HEK293 (cell line): Measurements from ENCODE around the gene MAP3K9.

Source experiments
- CTCF ChIA-PET: fragments of 350-600 bp; formaldehyde crosslinking; extraction: SDS; loops from one replicate; lab custom pipeline; 2021; ENCODE audit warnings: antibody characterized with exemption; lab: Yijun Ruan, JAX
- POLR2A ChIA-PET: fragments of 300-600 bp; formaldehyde crosslinking; extraction: SDS; loops from one replicate; lab custom pipeline; 2020; ENCODE audit warnings: antibody characterized with exemption, inconsistent platforms; lab: Yijun Ruan, JAX
- H3K27ac ChIP-seq: fragments of 200-500 bp; sonication (Bioruptor generic); 2 replicates; pipeline ENCODE4 v1.5.1; 2014; ENCODE audit warnings: low read depth, low read length, control low read depth, inconsistent platforms; ENCODE audit errors: extremely low read depth
- H3K36me3 ChIP-seq, 2 experiments: fragments of 200-500 bp in 1 of 2; sonication (Bioruptor generic) in 1 of 2; 1 replicate in 1 of 2; 2 replicates in 1 of 2; pipeline ENCODE4 v1.5.1; 2014 to 2017; ENCODE audit warnings: inconsistent platforms in 2 of 2, low read length in 2 of 2; ENCODE audit not compliant: control insufficient read depth in 2 of 2, insufficient read depth in 1 of 2
- H3K4me1 ChIP-seq: fragments of 200-500 bp; sonication (Bioruptor generic); 2 replicates; pipeline ENCODE4 v1.5.1; 2014; ENCODE audit warnings: mild to moderate bottlenecking, low read length, inconsistent platforms; ENCODE audit not compliant: control insufficient read depth, insufficient read depth
- H3K4me3 ChIP-seq: 2 replicates; pipeline ENCODE4 v1.5.1; 2011; ENCODE audit warnings: low read depth, mild to moderate bottlenecking, control low read depth, low read length, moderate library complexity
- H3K9me3 ChIP-seq: fragments of 200-500 bp; sonication (Bioruptor generic); 2 replicates; pipeline ENCODE4 v1.5.1; 2014; ENCODE audit warnings: low read depth, low read length, inconsistent platforms; ENCODE audit not compliant: control insufficient read depth, insufficient read depth
- ATF2 ChIP-seq: fragments of 450-650 bp; formaldehyde crosslinking; IDR thresholded peaks from 2 replicates; pipeline ENCODE4 v1.5.1; 2016; ENCODE audit warnings: missing biosample characterization, missing genetic modification characterization, low read depth
- EGR2 ChIP-seq: fragments of 450-650 bp; formaldehyde crosslinking; IDR thresholded peaks from 2 replicates; pipeline ENCODE4 v1.5.1; 2016; ENCODE audit warnings: low read depth, missing biosample characterization, missing genetic modification characterization
- GLIS1 ChIP-seq: fragments of 450-650 bp; formaldehyde crosslinking; IDR thresholded peaks from 2 replicates; pipeline ENCODE4 v1.5.1; 2016; ENCODE audit warnings: missing biosample characterization, missing genetic modification characterization
- KLF1 ChIP-seq: fragments of 450-650 bp; formaldehyde crosslinking; IDR thresholded peaks from 2 replicates; pipeline ENCODE4 v1.5.1; 2016; ENCODE audit warnings: missing biosample characterization, missing genetic modification characterization
- RBAK ChIP-seq: fragments of 450-650 bp; formaldehyde crosslinking; IDR thresholded peaks from 2 replicates; pipeline ENCODE4 v1.5.1; 2016; ENCODE audit warnings: missing biosample characterization, missing genetic modification characterization
- TSHZ1 ChIP-seq: fragments of 450-650 bp; formaldehyde crosslinking; IDR thresholded peaks from 2 replicates; pipeline ENCODE4 v1.5.1; 2016; ENCODE audit warnings: missing biosample characterization, missing genetic modification characterization, borderline replicate concordance
- ZBTB17 ChIP-seq: fragments of 450-650 bp; formaldehyde crosslinking; IDR thresholded peaks from 2 replicates; pipeline ENCODE4 v1.5.1; 2016; ENCODE audit warnings: missing biosample characterization, missing genetic modification characterization
- ZBTB21 ChIP-seq: fragments of 450-650 bp; formaldehyde crosslinking; IDR thresholded peaks from 2 replicates; pipeline ENCODE4 v1.5.1; 2017; ENCODE audit warnings: missing biosample characterization, missing genetic modification characterization
- ZBTB8A ChIP-seq: fragments of 450-650 bp; formaldehyde crosslinking; IDR thresholded peaks from 2 replicates; pipeline ENCODE4 v1.5.1; 2016; ENCODE audit warnings: missing biosample characterization, missing genetic modification characterization
- ZFHX2 ChIP-seq: fragments of 450-650 bp; formaldehyde crosslinking; conservative IDR thresholded peaks from 2 replicates; pipeline ENCODE4 v1.5.1; 2016; ENCODE audit warnings: missing biosample characterization, missing genetic modification characterization
- ZNF112 ChIP-seq: fragments of 450-650 bp; formaldehyde crosslinking; IDR thresholded peaks from 2 replicates; pipeline ENCODE4 v1.5.0; 2017; ENCODE audit warnings: missing biosample characterization, missing genetic modification characterization
- ZNF155 ChIP-seq: fragments of 450-650 bp; formaldehyde crosslinking; IDR thresholded peaks from 2 replicates; pipeline ENCODE4 v1.5.1; 2016; ENCODE audit warnings: missing biosample characterization, missing genetic modification characterization
- ZNF23 ChIP-seq: fragments of 450-650 bp; formaldehyde crosslinking; IDR thresholded peaks from 2 replicates; pipeline ENCODE4 v1.5.1; 2016; ENCODE audit warnings: missing biosample characterization, missing genetic modification characterization, borderline replicate concordance
- ZNF26 ChIP-seq: fragments of 450-650 bp; formaldehyde crosslinking; IDR thresholded peaks from 2 replicates; pipeline ENCODE4 v1.5.1; 2016; ENCODE audit warnings: missing biosample characterization, missing genetic modification characterization
- ZNF501 ChIP-seq: fragments of 450-650 bp; formaldehyde crosslinking; IDR thresholded peaks from 2 replicates; pipeline ENCODE4 v1.5.1; 2016; ENCODE audit warnings: missing biosample characterization, missing genetic modification characterization
- ZNF654 ChIP-seq: fragments of 450-650 bp; formaldehyde crosslinking; IDR thresholded peaks from 2 replicates; pipeline ENCODE4 v1.5.1; 2016; ENCODE audit warnings: low read depth, missing biosample characterization, missing genetic modification characterization
- ZNF660 ChIP-seq: fragments of 450-650 bp; IDR thresholded peaks from 2 replicates; pipeline ENCODE4 v1.5.1; 2018; ENCODE audit warnings: missing biosample characterization, mild to moderate bottlenecking, missing genetic modification characterization
- ZSCAN16 ChIP-seq: fragments of 450-650 bp; formaldehyde crosslinking; IDR thresholded peaks from 2 replicates; pipeline ENCODE4 v1.5.1; 2016; ENCODE audit warnings: missing biosample characterization, missing genetic modification characterization
- ZSCAN5A ChIP-seq: fragments of 450-650 bp; formaldehyde crosslinking; IDR thresholded peaks from 2 replicates; pipeline ENCODE4 v1.5.1; 2016; ENCODE audit warnings: missing biosample characterization, missing genetic modification characterization

Gene MAP3K9

GRCh38 chr14:70816525-70816924, 7.2 kb upstream of the MAP3K9 start:
- Histone ChIP-seq H3K9me3 (no peaks in the 10 kb centered on the region), H3K27ac (no peak overlapping the region), H3K4me1 (0 out of 2 replicates have a peak, but pooled peaks cover 4% of the 10 kb centered on the region), H3K4me3 (no peak overlapping the region), H3K36me3 (no peaks in the 10 kb centered on the region)
- TF ChIP-seq EGR2 (tag by site-specific recombination) (peak; percentile 91), ZFHX2 (peak; percentile 80), RBAK (tag by site-specific recombination) (no peak), ZSCAN5A (tag by site-specific recombination) (no peak), ZNF112 (tag by site-specific recombination) (no peak), GLIS1 (tag by site-specific recombination) (peak; percentile 60), KLF1 (tag by site-specific recombination) (peak; percentile 26; the same call in 1 of the 2 replicates), ZBTB17 (tag by site-specific recombination) (no peak), ATF2 (tag by site-specific recombination) (no peak), ZNF23 (tag by site-specific recombination) (no peak), ZNF155 (tag by site-specific recombination) (no peak), ZBTB8A (no peak), ZNF501 (tag by site-specific recombination) (no peak), ZNF654 (no peak)
- POLR2A ChIA-PET, result no interaction called here
- CTCF ChIA-PET, result interaction anchor here (0.6 to 3.5 kb wide), 12 partner anchors 11 to 413 kb away, joined by 3 to 16 read pairs (median 4); no protein-coding TSS in a partner anchor

GRCh38 chr14:70814466-70814865, 5.2 kb upstream of the MAP3K9 start:
- ChIA-PET POLR2A (interaction anchor here (0.6 kb wide), 1 partner anchor 11 kb away, joined by 6 read pairs; no protein-coding TSS in a partner anchor), CTCF (no interaction called here)
- H3K9me3 ChIP-seq, result no peaks in the 10 kb centered on the region
- H3K27ac ChIP-seq, result no peak overlapping the region
- H3K4me1 ChIP-seq, result 0 out of 2 replicates have a peak, but pooled peaks cover 4% of the 10 kb centered on the region
- no peak overlapping the region for H3K4me3 ChIP-seq
- H3K36me3 ChIP-seq, result no peaks in the 10 kb centered on the region
- TF ChIP-seq ZBTB21 (tag by site-specific recombination) (no peak), ZBTB17 (tag by site-specific recombination) (peak; percentile 73; the same call in 1 of the 2 replicates), TSHZ1 (tag by site-specific recombination) (no peak), ZNF26 (tag by site-specific recombination) (no peak), RBAK (tag by site-specific recombination) (no peak), ZNF660 (tag by site-specific recombination) (no peak), ZSCAN16 (tag by site-specific recombination) (no peak), ZNF501 (tag by site-specific recombination) (no peak)
